Breast epithelium (tissue), 4 donors: ENCODE data around the gene RELN. TPM values are rescaled to one million over a fixed set of nuclear protein-coding genes. Genes with fewer than 3 reads are reported as not detected.

Experiments used
- DNase-seq, 2 donors: peaks; one replicate each; pipeline ENCODE4 v3.0.0-alpha.2; 2019; ENCODE audit warnings: low spot score in 2 of 2
- H3K27ac ChIP-seq, 2 donors: fragments of 200-600 bp; sonication (generic) in 1 of 2; one replicate each; pipeline ENCODE4 v1.5.1; 2016 to 2019; ENCODE audit warnings: mild to moderate bottlenecking in 1 of 2
- H3K27me3 ChIP-seq, 2 donors: fragments of 200-600 bp; sonication (generic) in 1 of 2; one replicate each; pipeline versions ENCODE4 v1.5.1 to v1.6.0; 2017 to 2019; ENCODE audit warnings: control low read depth in 1 of 2, mild to moderate bottlenecking in 1 of 2
- H3K36me3 ChIP-seq: fragments of 200-600 bp; one replicate; pipeline ENCODE4 v1.5.1; 2019
- H3K4me1 ChIP-seq, 2 donors: fragments of 200-600 bp; sonication (generic); one replicate each; pipeline ENCODE4 v1.5.1; 2016 to 2019; ENCODE audit warnings: control low read depth in 1 of 2
- H3K4me3 ChIP-seq, 3 donors: fragments of 200-600 bp; sonication (generic); 1 replicate in 2 of 3; 2 replicates in 1 of 3; pipeline ENCODE4 v1.5.1; 2016 to 2019; ENCODE audit warnings: mild to moderate bottlenecking in 3 of 3, moderate library complexity in 2 of 3
- H3K9me3 ChIP-seq, 2 donors: fragments of 200-600 bp; sonication (generic) in 1 of 2; one replicate each; pipeline ENCODE4 v1.5.1; 2016 to 2019; ENCODE audit warnings: control low read depth in 1 of 2
- CTCF ChIP-seq, 3 donors: fragments of 450-650 bp; IDR thresholded peaks; one replicate each; pipeline ENCODE4 v1.5.1; 2016 to 2017; ENCODE audit warnings: antibody characterized with exemption in 3 of 3, mild to moderate bottlenecking in 3 of 3, moderate library complexity in 3 of 3
- POLR2A ChIP-seq: fragments of 450-650 bp; IDR thresholded peaks from one replicate; pipeline ENCODE4 v1.6.1; 2016; ENCODE audit warnings: antibody characterized with exemption, mild to moderate bottlenecking, moderate library complexity
- POLR2AphosphoS5 ChIP-seq, 3 donors: sonication (generic); formaldehyde crosslinking; IDR thresholded peaks; one replicate each; pipeline ENCODE4 v1.6.1; 2017; ENCODE audit warnings: antibody characterized with exemption in 3 of 3
- intact Hi-C: fragments of 100-400 bp; cut with DNase I; formaldehyde crosslinking; loops from one replicate; pipeline ENCODE4 v1.15.1; 2023; ENCODE audit warnings: low total_unique reads
- total RNA-seq, 3 donors: library from RNA; depleted of rRNA; stranded (reverse); fragments of >200 nt; gene quantifications; one replicate each; pipeline ENCODE4 v1.1.0, GENCODE V29; 2016

RELN gene
- total RNA-seq, 3 donors from 2014 or later: 3.0 to 9.8 (median 4.5) TPM

DNA sequence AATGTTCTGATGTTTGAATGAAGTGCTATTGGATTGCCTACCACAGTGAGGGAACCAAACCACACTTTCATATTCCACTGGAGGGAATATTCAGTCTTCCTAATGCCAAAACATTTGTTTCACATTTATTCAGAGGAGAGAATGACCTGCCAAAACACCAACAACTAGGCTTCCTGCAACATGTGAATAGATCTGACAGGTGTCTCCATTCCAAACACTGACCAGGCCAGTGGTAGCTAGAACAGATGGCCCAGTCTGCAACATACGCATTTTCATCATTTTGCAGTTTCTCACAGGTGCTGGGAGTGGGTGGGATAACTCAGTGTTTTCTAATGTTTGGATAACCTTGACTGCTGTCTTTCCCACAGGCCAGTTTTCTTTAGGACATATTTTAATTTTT is 110.0 kb downstream of the RELN start:
- H3K27ac ChIP-seq: no peak overlapping the region
- H3K9me3 ChIP-seq: no peaks in the 10 kb centered on the region
- H3K27me3 ChIP-seq: no peaks in the 10 kb centered on the region
- intact Hi-C loops: no loop called here
- H3K4me1 ChIP-seq: no peaks in the 10 kb centered on the region
- no peak for TF ChIP-seq POLR2A
- no peak for TF ChIP-seq POLR2AphosphoS5 (IDR thresholded peaks at IDR 0.05)
- TF ChIP-seq CTCF (IDR thresholded peaks at IDR 0.05): no peak
- H3K36me3 ChIP-seq: no peaks in the 10 kb centered on the region
- DNase-seq: no peak
- no peak overlapping the region for H3K4me3 ChIP-seq

DNA sequence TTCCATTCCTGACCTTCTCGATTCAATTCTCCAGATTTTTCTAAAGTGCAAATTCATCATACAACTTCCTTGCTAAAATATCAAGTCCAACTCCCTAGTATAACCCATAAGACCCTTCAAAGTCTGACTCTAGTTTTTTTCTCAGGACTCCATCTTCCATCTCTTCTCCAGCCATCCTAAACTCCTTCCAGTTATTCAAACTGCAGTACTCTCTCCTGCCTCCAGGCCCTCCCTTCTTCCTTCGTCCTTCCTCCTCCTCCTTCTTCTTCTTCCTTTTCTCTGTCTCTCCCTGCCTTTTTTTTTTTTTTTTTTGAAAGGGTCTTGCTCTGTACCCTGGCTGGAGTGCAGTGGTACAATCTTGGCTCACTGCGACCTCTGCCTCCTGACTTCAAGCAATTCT is 111.9 kb downstream of the RELN start:
- intact Hi-C loops: no loop called here
- Histone ChIP-seq H3K9me3 (no peaks in the 10 kb centered on the region), H3K4me1 (no peaks in the 10 kb centered on the region), H3K4me3 (no peak overlapping the region), H3K36me3 (no peaks in the 10 kb centered on the region), H3K27me3 (no peaks in the 10 kb centered on the region), H3K27ac (no peak overlapping the region)
- DNase-seq: no peak
- TF ChIP-seq POLR2A (no peak), CTCF (IDR thresholded peaks at IDR 0.05) (no peak), POLR2AphosphoS5 (IDR thresholded peaks at IDR 0.05) (no peak)

DNA sequence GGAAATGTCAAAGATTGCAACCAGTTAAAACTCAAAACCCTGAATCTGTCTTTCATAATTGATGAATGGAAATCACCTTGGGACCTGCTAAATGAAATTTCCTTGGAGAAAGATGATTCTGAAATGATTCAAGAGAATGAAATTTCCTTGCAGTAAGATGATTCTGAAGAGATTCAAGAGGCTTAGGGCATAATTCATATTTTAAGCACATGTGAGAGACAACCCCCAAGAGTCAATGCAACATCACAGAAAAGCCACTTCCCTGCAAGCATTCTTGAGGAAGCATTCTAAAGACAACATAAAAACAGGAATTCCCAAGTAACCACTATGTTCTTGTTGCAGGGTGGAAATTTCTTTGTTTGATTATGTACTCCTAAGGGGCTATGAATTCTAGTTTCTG is 113.7 kb downstream of the RELN start:
- Histone ChIP-seq H3K36me3 (no peaks in the 10 kb centered on the region), H3K4me3 (no peak overlapping the region), H3K9me3 (no peaks in the 10 kb centered on the region), H3K27ac (no peak overlapping the region), H3K4me1 (no peaks in the 10 kb centered on the region), H3K27me3 (no peaks in the 10 kb centered on the region)
- no peak for DNase-seq
- TF ChIP-seq CTCF (IDR thresholded peaks at IDR 0.05): no peak
- TF ChIP-seq POLR2AphosphoS5 (IDR thresholded peaks at IDR 0.05): no peak
- TF ChIP-seq POLR2A: no peak
- intact Hi-C loops: no loop called here

DNA sequence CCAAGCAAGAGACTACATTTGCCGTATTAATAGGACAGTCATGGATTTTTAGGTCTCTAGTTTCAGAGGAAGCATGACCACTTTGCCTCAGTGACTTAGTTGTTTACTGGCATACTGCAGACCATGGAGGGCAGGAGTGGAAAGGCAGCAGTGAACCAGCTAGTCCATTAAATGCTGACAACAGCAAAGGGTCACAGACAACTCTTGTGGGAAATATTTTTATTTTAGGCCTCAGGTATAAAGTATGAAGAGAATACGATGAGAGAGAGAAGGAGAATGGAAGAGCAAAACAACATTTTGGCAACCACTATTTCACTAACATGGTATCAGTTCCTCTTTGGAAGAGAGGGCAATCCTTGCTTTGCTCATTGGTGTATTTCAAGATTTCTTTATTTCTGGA is 118.0 kb downstream of the RELN start:
- Histone ChIP-seq H3K9me3 (no peaks in the 10 kb centered on the region), H3K27ac (no peak overlapping the region), H3K36me3 (no peaks in the 10 kb centered on the region), H3K27me3 (no peaks in the 10 kb centered on the region), H3K4me1 (no peaks in the 10 kb centered on the region), H3K4me3 (no peak overlapping the region)
- intact Hi-C loops: no loop called here
- no peak for DNase-seq
- TF ChIP-seq POLR2A (no peak), CTCF (IDR thresholded peaks at IDR 0.05) (no peak), POLR2AphosphoS5 (IDR thresholded peaks at IDR 0.05) (no peak)

DNA sequence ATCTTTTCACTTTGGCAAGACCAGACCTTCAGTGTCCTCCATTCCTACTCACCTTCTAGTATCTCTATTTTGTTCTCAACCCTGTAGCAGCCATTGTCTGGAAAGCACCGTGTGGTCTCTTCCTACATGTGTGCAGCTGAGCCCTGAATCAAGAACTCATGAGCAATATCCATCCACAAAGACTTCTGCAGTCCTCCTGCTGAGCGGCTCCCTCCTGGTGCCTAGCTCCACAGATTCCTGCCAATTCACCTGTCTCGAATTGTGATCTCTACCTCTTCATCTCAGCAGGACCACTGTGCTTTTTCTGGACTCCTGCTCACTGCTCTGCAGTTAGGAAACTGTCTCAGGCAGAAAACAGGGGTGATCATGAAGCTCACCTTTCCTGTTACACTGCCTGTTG is 118.8 kb downstream of the RELN start:
- TF ChIP-seq POLR2AphosphoS5 (IDR thresholded peaks at IDR 0.05) (no peak), POLR2A (no peak), CTCF (IDR thresholded peaks at IDR 0.05) (no peak)
- intact Hi-C loops: no loop called here
- Histone ChIP-seq H3K27ac (no peak overlapping the region), H3K4me1 (no peaks in the 10 kb centered on the region), H3K27me3 (no peaks in the 10 kb centered on the region), H3K4me3 (no peak overlapping the region), H3K36me3 (no peaks in the 10 kb centered on the region), H3K9me3 (no peaks in the 10 kb centered on the region)
- DNase-seq: no peak
